Thyroid gland (tissue), 4 donors: ENCODE data around the gene ZNF354C. TPM values are rescaled to one million over a fixed set of nuclear protein-coding genes. Genes with fewer than 3 reads are reported as not detected.

Experiments
- DNase-seq, 2 donors: peaks; one replicate each; pipeline ENCODE4 v3.0.0-alpha.2; 2019
- H3K27ac ChIP-seq, 3 donors: fragments of 200-600 bp; sonication (generic); 1 replicate in 2 of 3; 2 replicates in 1 of 3; pipeline ENCODE4 v1.5.1; 2016 to 2019; ENCODE audit warnings: mild to moderate bottlenecking in 1 of 3, moderate library complexity in 1 of 3
- H3K27me3 ChIP-seq: fragments of 200-600 bp; sonication (generic); one replicate; pipeline ENCODE4 v1.5.1; 2019
- H3K36me3 ChIP-seq, 2 donors: fragments of 200-600 bp; sonication (generic); one replicate each; pipeline ENCODE4 v1.5.1; 2016 to 2019
- H3K4me1 ChIP-seq, 2 donors: fragments of 200-600 bp; sonication (generic); one replicate each; pipeline ENCODE4 v1.5.1; 2017 to 2019
- H3K4me3 ChIP-seq, 3 donors: fragments of 200-600 bp; sonication (generic); replicated peaks in 1 of 3; 1 replicate in 2 of 3; 2 replicates in 1 of 3; pipeline ENCODE4 v1.5.1; 2016; ENCODE audit warnings: mild to moderate bottlenecking in 1 of 3
- H3K9me3 ChIP-seq: fragments of 200-600 bp; sonication (generic); one replicate; pipeline ENCODE4 v1.5.1; 2017
- CTCF ChIP-seq, 6 experiments: fragments of 200-600 bp in 3 of 6; fragments of 450-650 bp in 3 of 6; sonication (generic) in 3 of 6; IDR thresholded peaks; one replicate each; pipeline ENCODE4 v1.5.1; 2016 to 2019; ENCODE audit warnings: antibody characterized with exemption in 6 of 6, mild to moderate bottlenecking in 2 of 6, inconsistent platforms in 1 of 6, moderate library complexity in 1 of 6
- POLR2A ChIP-seq, 2 donors: fragments of 450-650 bp; IDR thresholded peaks; one replicate each; pipeline ENCODE4 v1.6.1; 2017; ENCODE audit warnings: antibody characterized with exemption in 2 of 2, mild to moderate bottlenecking in 2 of 2, moderate library complexity in 1 of 2
- WGBS, 2 donors: methylation state at CpG; one replicate each; pipeline ENCODE4 v1.1.5; 2017; 5-methylcytosine and 5-hydroxymethylcytosine counted together
- intact Hi-C: fragments of 100-400 bp; cut with DNase I; formaldehyde crosslinking; loops from one replicate; pipeline ENCODE4 v1.15.1; 2023
- total RNA-seq, 4 donors: library from RNA; depleted of rRNA; stranded (reverse); fragments of >200 nt; gene quantifications; one replicate each; pipeline ENCODE4 v1.2.3, GENCODE V29; 2016

Gene ZNF354C
- total RNA-seq, 4 donors from 2014 or later: 8.0 to 15.9 (median 9.8) TPM

DNA sequence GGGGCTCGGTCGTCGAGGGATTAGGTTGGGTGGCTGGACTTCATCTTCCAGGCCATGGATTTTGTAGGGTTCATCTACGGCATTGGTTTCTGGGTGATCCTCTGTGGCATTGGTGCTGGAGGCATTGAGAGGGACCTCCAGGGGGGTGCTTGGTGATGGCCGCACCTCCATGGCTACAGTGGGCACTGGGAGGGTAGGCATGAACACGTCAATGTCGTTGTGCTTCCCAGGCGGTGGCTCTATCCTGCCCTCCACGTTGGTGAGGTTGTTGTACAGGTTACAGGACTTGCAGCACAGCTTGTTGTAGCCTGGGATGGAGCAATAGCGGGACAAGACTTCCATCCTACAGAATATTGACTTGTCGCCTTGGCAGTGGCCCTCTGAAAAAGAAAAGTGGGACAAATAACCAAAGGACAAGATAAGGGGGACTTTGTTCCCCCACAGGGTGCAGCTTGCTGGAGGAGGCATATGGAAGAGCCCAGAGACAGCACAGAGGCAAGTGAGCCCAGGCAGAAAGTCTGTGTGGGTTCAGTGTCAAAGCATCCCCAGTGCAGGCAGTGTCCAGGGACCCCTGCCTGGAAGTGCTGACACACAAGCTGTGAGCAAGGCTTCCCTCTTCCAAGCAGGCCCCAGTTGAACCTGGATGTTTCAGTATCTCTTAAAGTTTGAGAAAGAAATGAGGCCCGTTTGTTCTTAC is 53.9 kb downstream of the ZNF354C start:
- no peaks in the 10 kb centered on the region for H3K9me3 ChIP-seq

DNA sequence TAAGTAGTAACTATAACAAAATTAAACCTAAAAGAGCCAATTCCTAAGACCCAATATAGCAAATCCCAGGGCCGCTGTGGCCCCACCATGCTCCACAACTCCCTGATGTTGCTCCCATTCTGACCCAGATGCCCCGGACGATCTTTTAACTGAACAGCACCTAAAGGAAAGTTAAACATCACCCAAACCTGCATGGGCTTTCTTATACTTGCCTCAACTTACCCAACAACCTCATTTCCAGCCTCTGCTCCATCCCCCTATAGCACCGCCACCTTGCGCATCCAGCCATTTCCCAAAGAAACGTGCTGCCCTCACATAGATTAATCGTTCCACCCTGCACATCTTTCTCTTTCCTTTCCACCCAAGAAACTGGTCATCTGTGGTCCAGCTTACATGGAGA is 54.6 kb downstream of the ZNF354C start:
- no peak for TF ChIP-seq POLR2A (IDR thresholded peaks at IDR 0.05)
- no peak for TF ChIP-seq CTCF (IDR thresholded peaks at IDR 0.05)
- 94 to 95% methylated on average over 7 of the region's 7 CpGs for WGBS, 2 donors
- H3K4me1 ChIP-seq: no peaks in the 10 kb centered on the region
- no peaks in the 10 kb centered on the region for H3K27me3 ChIP-seq
- no peaks in the 10 kb centered on the region for H3K9me3 ChIP-seq
- H3K27ac ChIP-seq: no peak overlapping the region
- H3K4me3 ChIP-seq: no peak overlapping the region
- DNase-seq: no peak
- no peaks in the 10 kb centered on the region for H3K36me3 ChIP-seq
- intact Hi-C loops: no loop called here

More for the DNA sequence above, 53.9 kb downstream of the ZNF354C start:
- Histone ChIP-seq H3K27ac (no peak overlapping the region), H3K27me3 (no peaks in the 10 kb centered on the region), H3K36me3 (no peaks in the 10 kb centered on the region), H3K4me3 (no peak overlapping the region), H3K4me1 (no peaks in the 10 kb centered on the region)
- DNase-seq: no peak
- TF ChIP-seq POLR2A (IDR thresholded peaks at IDR 0.05) (no peak), CTCF (IDR thresholded peaks at IDR 0.05) (no peak)
- intact Hi-C loops: no loop called here
- WGBS, 2 donors: 87 to 88% methylated on average over 12 of the region's 12 CpGs

DNA sequence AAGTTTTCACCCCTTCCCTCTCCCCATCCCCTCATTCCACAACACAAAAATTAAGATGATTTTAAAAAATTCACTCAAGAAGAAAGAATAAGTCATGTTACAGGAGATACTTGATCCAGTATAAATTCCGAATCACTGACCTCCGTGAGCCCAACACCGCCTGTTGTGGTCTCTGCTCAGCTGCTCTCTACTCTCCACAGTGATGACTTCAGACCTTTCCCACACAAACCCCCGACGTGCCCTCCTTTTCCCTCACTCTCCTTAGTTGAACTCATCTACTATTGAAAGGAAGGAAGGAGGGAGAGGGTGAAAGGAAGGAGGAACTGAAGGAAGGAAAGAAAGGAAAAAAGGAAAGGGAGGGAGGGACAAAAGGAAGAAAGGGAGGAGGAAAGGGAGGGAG is 55.1 kb downstream of the ZNF354C start:
- Histone ChIP-seq H3K27ac (no peak overlapping the region), H3K4me1 (no peaks in the 10 kb centered on the region), H3K9me3 (no peaks in the 10 kb centered on the region), H3K36me3 (no peaks in the 10 kb centered on the region), H3K4me3 (no peak overlapping the region), H3K27me3 (no peaks in the 10 kb centered on the region)
- intact Hi-C loops: no loop called here
- WGBS, 2 donors: 83 to 85% methylated on average over 5 of the region's 5 CpGs
- DNase-seq: no peak
- TF ChIP-seq POLR2A (IDR thresholded peaks at IDR 0.05) (no peak), CTCF (IDR thresholded peaks at IDR 0.05) (no peak)

DNA sequence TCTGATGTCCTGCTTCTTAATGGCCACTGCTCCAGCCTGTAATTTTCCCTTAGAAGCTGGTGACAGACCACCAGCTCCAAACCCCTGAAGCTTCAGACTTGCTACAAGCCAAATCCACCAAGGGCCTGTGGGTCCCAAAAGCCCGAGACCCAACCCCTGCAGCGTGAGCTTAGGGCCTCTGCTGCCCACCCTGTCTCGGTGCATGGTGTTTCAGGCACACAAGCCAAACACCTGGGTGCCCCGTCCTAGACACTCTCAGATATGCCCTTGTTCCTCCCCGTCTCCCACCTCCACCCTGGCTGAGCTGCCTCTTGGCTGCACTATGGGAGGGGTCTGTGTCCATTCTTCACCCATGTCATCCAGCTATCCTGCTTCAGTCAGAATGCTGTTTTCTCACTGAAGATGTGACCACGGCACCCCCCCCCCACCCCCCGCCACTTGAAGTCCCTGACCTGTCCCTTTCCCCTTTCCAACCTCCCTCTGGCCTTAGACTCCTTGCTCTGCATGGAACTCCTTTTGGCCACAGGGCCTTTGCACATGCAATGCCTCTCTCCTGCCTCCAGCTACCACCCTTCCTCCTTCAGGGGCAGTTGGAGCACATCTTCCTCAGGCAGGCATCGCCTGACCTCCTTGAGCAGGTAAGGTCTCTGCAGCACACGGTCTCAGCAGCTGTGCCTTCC is 55.8 kb downstream of the ZNF354C start:
- no peak for DNase-seq
- no peak for TF ChIP-seq POLR2A (IDR thresholded peaks at IDR 0.05)
- TF ChIP-seq CTCF (IDR thresholded peaks at IDR 0.05): no peak
- no peaks in the 10 kb centered on the region for H3K27me3 ChIP-seq
- H3K36me3 ChIP-seq: no peaks in the 10 kb centered on the region
- WGBS, 2 donors: 89 to 93% methylated on average over 9 of the region's 9 CpGs
- no peaks in the 10 kb centered on the region for H3K9me3 ChIP-seq
- no peak overlapping the region for H3K27ac ChIP-seq
- no peaks in the 10 kb centered on the region for H3K4me1 ChIP-seq
- H3K4me3 ChIP-seq: no peak overlapping the region
- intact Hi-C loops: no loop called here

DNA sequence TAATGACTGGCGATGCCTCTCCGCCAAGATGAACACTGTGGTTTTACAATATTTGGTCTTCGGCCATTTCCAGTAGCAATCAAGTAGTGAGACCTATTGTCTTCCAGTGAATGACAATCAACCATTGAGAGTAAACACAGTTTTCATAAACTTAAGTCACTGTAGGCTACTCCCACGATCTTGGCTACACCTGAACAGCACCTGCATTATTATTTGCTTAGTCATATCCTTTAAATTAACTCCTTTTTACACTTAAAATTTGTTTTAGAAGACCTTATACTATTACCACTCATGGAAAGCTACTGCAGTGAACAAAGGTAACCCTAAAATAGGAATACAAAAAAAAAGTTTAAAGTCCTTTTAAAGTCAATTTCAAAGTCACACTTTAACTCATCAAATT is 58.2 kb downstream of the ZNF354C start:
- intact Hi-C loops: no loop called here
- Histone ChIP-seq H3K36me3 (no peaks in the 10 kb centered on the region), H3K27ac (no peak overlapping the region), H3K4me1 (no peaks in the 10 kb centered on the region), H3K9me3 (no peaks in the 10 kb centered on the region), H3K4me3 (no peak overlapping the region), H3K27me3 (no peaks in the 10 kb centered on the region)
- no peak for DNase-seq
- TF ChIP-seq CTCF (IDR thresholded peaks at IDR 0.05) (no peak), POLR2A (IDR thresholded peaks at IDR 0.05) (no peak)
- 85 to 86% methylated on average over 4 of the region's 4 CpGs for WGBS, 2 donors
